ENCODE results near the gene RGS6.

DNA sequence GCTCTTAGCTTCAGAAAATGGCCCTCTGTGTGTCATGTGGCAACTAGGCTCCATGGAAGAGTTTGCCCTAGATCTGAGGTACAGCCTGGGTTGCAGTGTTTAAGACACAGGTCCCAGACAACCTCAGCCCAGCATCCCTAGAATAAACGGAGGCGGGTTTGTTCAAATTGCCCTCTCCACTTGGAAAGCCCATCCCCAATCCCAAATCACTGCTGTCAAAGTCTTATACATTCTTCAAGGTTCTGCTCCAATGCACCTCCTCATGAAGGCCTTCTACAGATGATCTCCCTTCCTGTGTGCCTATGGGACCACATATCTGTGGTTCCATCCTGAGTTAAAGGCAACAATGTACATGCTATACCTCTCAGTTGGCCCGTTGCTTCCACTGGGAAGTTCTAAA is 671.9 kb downstream of the RGS6 start:
- TF ChIP-seq POLR2AphosphoS5 (IDR thresholded peaks at IDR 0.05) = no peak
- no peak for TF ChIP-seq CTCF (IDR thresholded peaks at IDR 0.05)
- TF ChIP-seq POLR2A (IDR thresholded peaks at IDR 0.05) = no peak

All from breast epithelium (tissue), 3 donors.